H7 (cell line): ENCODE measurements around the gene MYORG. TPM values are rescaled to one million over a fixed set of nuclear protein-coding genes. Genes with fewer than 3 reads are reported as not detected.
A peak's percentile ranks its signal among the peaks of the same experiment; 100 is the strongest.
"Not testable (repeated sequence)": the region's sequence is repeated elsewhere in the genome, so short reads cannot be mapped to it uniquely, and the experiment has no call there.

Experiments
- DNase-seq: peaks from one replicate; pipeline ENCODE4 v3.0.0; 2012
- H3K27me3 ChIP-seq: 2 replicates; pipeline ENCODE4 v1.6.0; 2011; ENCODE audit warnings: mild to moderate bottlenecking, low read length; ENCODE audit not compliant: control insufficient read depth, insufficient read depth
- H3K36me3 ChIP-seq: replicated peaks from 2 replicates; pipeline ENCODE4 v1.5.1; 2011; ENCODE audit warnings: low read length; ENCODE audit not compliant: control insufficient read depth, insufficient read depth
- H3K4me3 ChIP-seq: 2 replicates; pipeline ENCODE4 v1.5.1; 2011; ENCODE audit warnings: low read depth, mild to moderate bottlenecking, control low read depth, low read length, moderate library complexity; ENCODE audit not compliant: insufficient read depth
- total RNA-seq: library from RNA; depleted of rRNA; stranded (reverse); fragments of >200 nt; shearing (Covaris generic); gene quantifications from 2 replicates; pipeline ENCODE4 v1.2.3, GENCODE V29; 2014

The MYORG gene
- total RNA-seq, 1 experiment from 2014 or later: 19.8 TPM

- not testable (repeated sequence) for H3K4me3 ChIP-seq, DNase-seq, H3K36me3 ChIP-seq, H3K27me3 ChIP-seq
These were observed 8.8 kb downstream of the MYORG start for GRCh38 chr9:34367751-34368410.

GRCh38 chr9:34366365-34366764, 10.3 kb downstream of the MYORG start:
- Histone ChIP-seq H3K27me3 (no peaks in the 10 kb centered on the region), H3K36me3 (no peaks in the 10 kb centered on the region; the same call in 1 of the 2 replicates), H3K4me3 (no peak overlapping the region)
- no peak for DNase-seq

GRCh38 chr9:34365282-34365681, 11.4 kb downstream of the MYORG start:
- Histone ChIP-seq H3K27me3 (no peaks in the 10 kb centered on the region), H3K36me3 (no peaks in the 10 kb centered on the region; the same call in 1 of the 2 replicates), H3K4me3 (no peak overlapping the region)
- DNase-seq: no peak

GRCh38 chr9:34363619-34364351, 12.9 kb downstream of the MYORG start:
- DNase-seq: peak; percentile 70
- Histone ChIP-seq H3K36me3 (no peaks in the 10 kb centered on the region), H3K27me3 (no peaks in the 10 kb centered on the region), H3K4me3 (no peak overlapping the region)

GRCh38 chr9:34362614-34363214, 14.0 kb downstream of the MYORG start:
- no peaks in the 10 kb centered on the region for H3K36me3 ChIP-seq
- no peak for DNase-seq
- no peaks in the 10 kb centered on the region for H3K27me3 ChIP-seq
- H3K4me3 ChIP-seq: no peak overlapping the region

GRCh38 chr9:34352957-34353356, 23.7 kb downstream of the MYORG start:
- not testable (repeated sequence) for DNase-seq, H3K4me3 ChIP-seq, H3K27me3 ChIP-seq, H3K36me3 ChIP-seq

- not testable (repeated sequence) for H3K27me3 ChIP-seq, DNase-seq, H3K4me3 ChIP-seq, H3K36me3 ChIP-seq
These were observed 24.5 kb downstream of the MYORG start for GRCh38 chr9:34352122-34352652.

- DNase-seq: no peak
- H3K36me3 ChIP-seq: no peaks in the 10 kb centered on the region
These were observed 27.4 kb downstream of the MYORG start for GRCh38 chr9:34349324-34349723.

GRCh38 chr9:34347800-34348158, 28.9 kb downstream of the MYORG start:
- no peaks in the 10 kb centered on the region for H3K27me3 ChIP-seq
- no peak overlapping the region for H3K4me3 ChIP-seq
- H3K36me3 ChIP-seq: no peaks in the 10 kb centered on the region; the same call in 1 of the 2 replicates
- DNase-seq: no peak

More at GRCh38 chr9:34349324-34349723, 27.4 kb downstream of the MYORG start:
- H3K27me3 ChIP-seq: no peaks in the 10 kb centered on the region
- H3K4me3 ChIP-seq: no peak overlapping the region

- no peak overlapping the region for H3K4me3 ChIP-seq
- H3K27me3 ChIP-seq: no peaks in the 10 kb centered on the region
- H3K36me3 ChIP-seq: no peaks in the 10 kb centered on the region; the same call in 1 of the 2 replicates
- no peak for DNase-seq
These were observed 29.6 kb downstream of the MYORG start for GRCh38 chr9:34346873-34347799.

GRCh38 chr9:34343605-34344004, 33.1 kb downstream of the MYORG start:
- Histone ChIP-seq H3K27me3 (no peaks in the 10 kb centered on the region), H3K36me3 (peaks cover 8% of the 10 kb centered on the region), H3K4me3 (no peak overlapping the region)
- DNase-seq: no peak

- DNase-seq: no peak
- H3K4me3 ChIP-seq: no peak overlapping the region
- peaks cover 9% of the 10 kb centered on the region for H3K36me3 ChIP-seq
- H3K27me3 ChIP-seq: no peaks in the 10 kb centered on the region
These were observed 33.6 kb downstream of the MYORG start for GRCh38 chr9:34343090-34343489.

- H3K27me3 ChIP-seq: no peaks in the 10 kb centered on the region
- DNase-seq: no peak
- H3K36me3 ChIP-seq: peaks cover 9% of the 10 kb centered on the region
- no peak overlapping the region for H3K4me3 ChIP-seq
These were observed 34.9 kb downstream of the MYORG start for GRCh38 chr9:34341659-34342295.
